GM18907 (cell line): ENCODE measurements around the gene SPCS2.
"Not testable (repeated sequence)": the region's sequence is repeated elsewhere in the genome, so short reads cannot be mapped to it uniquely, and the experiment has no call there.

Experiments used
- ATAC-seq: cut with Tn5 transposase; IDR thresholded peaks from one replicate; pipeline ENCODE4 v1.9.1; 2021; ENCODE audit warnings: mild to moderate bottlenecking, moderate library complexity; ENCODE audit not compliant: unreplicated experiment

The SPCS2 gene

GRCh38 chr11:74992852-74993251, 43.8 kb downstream of the SPCS2 start:
- peak; percentile 49 for ATAC-seq

- ATAC-seq, result no peak
These were observed 51.9 kb downstream of the SPCS2 start for GRCh38 chr11:75000975-75001354.

- ATAC-seq, result no peak
These were observed 52.6 kb downstream of the SPCS2 start for GRCh38 chr11:75001686-75002085.

GRCh38 chr11:75002516-75002915, 53.5 kb downstream of the SPCS2 start:
- ATAC-seq, result no peak

- ATAC-seq, result no peak
These were observed 55.1 kb downstream of the SPCS2 start for GRCh38 chr11:75004215-75004614.

GRCh38 chr11:75011357-75011756, 62.3 kb downstream of the SPCS2 start:
- no peak for ATAC-seq

- no peak for ATAC-seq
These were observed 62.8 kb downstream of the SPCS2 start for GRCh38 chr11:75011872-75012271.

- no peak for ATAC-seq
These were observed 64.0 kb downstream of the SPCS2 start for GRCh38 chr11:75013051-75013450.

GRCh38 chr11:75014129-75014528, 65.1 kb downstream of the SPCS2 start:
- no peak for ATAC-seq

- ATAC-seq, result not testable (repeated sequence)
These were observed 70.1 kb downstream of the SPCS2 start for GRCh38 chr11:75019200-75019599.

- not testable (repeated sequence) for ATAC-seq
These were observed 71.3 kb downstream of the SPCS2 start for GRCh38 chr11:75020328-75020727.

- peak; percentile 84 for ATAC-seq
These were observed 73.2 kb downstream of the SPCS2 start for GRCh38 chr11:75022296-75022695.

- peak; percentile 78 for ATAC-seq
These were observed 73.8 kb downstream of the SPCS2 start for GRCh38 chr11:75022759-75023396.

GRCh38 chr11:75023446-75024067, 74.5 kb downstream of the SPCS2 start:
- ATAC-seq, result no peak

GRCh38 chr11:75024068-75024449, 75.0 kb downstream of the SPCS2 start:
- ATAC-seq, result no peak

- no peak for ATAC-seq
These were observed 75.7 kb downstream of the SPCS2 start for GRCh38 chr11:75024764-75025211.

- no peak for ATAC-seq
These were observed 76.5 kb downstream of the SPCS2 start for GRCh38 chr11:75025561-75025960.

GRCh38 chr11:75028321-75028720, 79.3 kb downstream of the SPCS2 start:
- ATAC-seq, result no peak
